Prostate gland (tissue), 2 donors: ENCODE results near the gene ARSG.

Experiments used
- CTCF ChIP-seq, 4 experiments: fragments of 200-600 bp in 2 of 4; fragments of 450-650 bp in 2 of 4; sonication (generic) in 2 of 4; IDR thresholded peaks; 1 replicate in 3 of 4; 2 replicates in 1 of 4; pipeline ENCODE4 v1.5.1; 2016 to 2019; ENCODE audit warnings: antibody characterized with exemption in 4 of 4, mild to moderate bottlenecking in 2 of 4, moderate library complexity in 2 of 4
- POLR2A ChIP-seq: fragments of 450-650 bp; IDR thresholded peaks from one replicate; pipeline ENCODE4 v1.6.1; 2016; ENCODE audit warnings: antibody characterized with exemption, mild to moderate bottlenecking
- POLR2AphosphoS5 ChIP-seq: sonication (generic); formaldehyde crosslinking; IDR thresholded peaks from one replicate; pipeline ENCODE4 v1.6.1; 2017; ENCODE audit warnings: antibody characterized with exemption

GRCh38 chr17:68421486-68421885 lies 130.2 kb downstream of the ARSG start:
- TF ChIP-seq CTCF (IDR thresholded peaks at IDR 0.05) (no peak), POLR2AphosphoS5 (no peak), POLR2A (no peak)
